Endometrium (tissue), 2 donors: ENCODE measurements around the gene KIFC3.
"Not testable (repeated sequence)": the region's sequence is repeated elsewhere in the genome, so short reads cannot be mapped to it uniquely, and the experiment has no call there.

Experiments used
- FAIRE-seq: peaks from 2 replicates; lab custom pipeline; 2012; peaks lifted over from hg19 to GRCh38; lab: Jason Lieb, UNC
- donor health status: control.
- donor health status: control.

KIFC3 gene

DNA sequence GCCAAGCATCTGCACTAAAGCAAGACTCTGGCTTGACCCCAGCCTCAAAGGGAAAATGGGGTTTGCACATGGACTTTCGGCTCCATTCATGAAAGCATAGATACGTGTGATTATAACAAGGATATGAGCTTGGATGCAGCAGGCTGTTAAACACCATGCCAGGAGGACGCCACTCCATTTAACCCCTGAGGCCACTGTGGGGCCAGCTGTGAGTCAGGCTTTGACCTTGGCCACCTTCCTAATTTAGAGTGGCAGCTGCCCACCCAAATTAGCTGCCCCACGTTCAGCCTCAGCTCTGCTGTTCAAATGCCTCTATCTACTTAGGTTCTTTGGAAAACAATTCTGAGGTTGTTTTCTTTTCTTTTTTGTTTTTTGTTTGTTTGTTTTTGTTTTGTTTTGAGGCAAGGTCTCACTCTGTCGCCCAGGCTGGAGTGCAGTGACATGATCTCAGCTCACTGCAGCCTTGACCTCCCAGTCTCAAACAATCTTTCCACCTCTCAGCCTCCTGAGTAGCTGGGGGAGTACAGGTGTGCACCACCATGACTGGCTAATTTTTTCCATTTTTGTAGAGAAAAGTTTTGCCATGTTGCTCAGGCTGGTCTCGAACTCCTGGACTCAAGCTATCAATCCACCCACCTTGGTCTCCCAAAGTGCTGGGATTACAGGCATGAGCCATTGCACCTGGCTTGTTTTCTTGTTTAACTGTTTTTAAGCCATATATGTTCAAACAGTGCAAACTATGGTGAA is 23.2 kb upstream of the KIFC3 start:
- FAIRE-seq, result no peak

DNA sequence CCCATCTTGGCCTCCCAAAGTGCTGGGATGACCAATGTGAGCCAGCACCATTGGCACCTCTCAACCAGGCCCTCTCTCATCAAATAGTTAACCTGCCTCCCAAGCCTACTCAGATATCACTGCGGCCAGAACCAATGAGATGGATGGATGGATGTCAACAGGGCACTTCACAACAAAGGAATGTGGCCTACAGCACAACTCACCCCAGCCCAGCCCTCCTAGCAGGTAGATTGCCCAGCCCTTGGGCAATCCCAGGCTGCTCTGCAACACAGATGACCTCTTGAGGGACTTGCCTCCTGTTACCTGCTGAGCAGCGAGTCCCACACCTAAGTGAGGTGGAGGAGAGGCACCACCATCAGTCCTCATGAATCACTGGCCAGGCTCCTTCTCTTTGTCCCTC is 22.6 kb upstream of the KIFC3 start:
- FAIRE-seq, result no peak

DNA sequence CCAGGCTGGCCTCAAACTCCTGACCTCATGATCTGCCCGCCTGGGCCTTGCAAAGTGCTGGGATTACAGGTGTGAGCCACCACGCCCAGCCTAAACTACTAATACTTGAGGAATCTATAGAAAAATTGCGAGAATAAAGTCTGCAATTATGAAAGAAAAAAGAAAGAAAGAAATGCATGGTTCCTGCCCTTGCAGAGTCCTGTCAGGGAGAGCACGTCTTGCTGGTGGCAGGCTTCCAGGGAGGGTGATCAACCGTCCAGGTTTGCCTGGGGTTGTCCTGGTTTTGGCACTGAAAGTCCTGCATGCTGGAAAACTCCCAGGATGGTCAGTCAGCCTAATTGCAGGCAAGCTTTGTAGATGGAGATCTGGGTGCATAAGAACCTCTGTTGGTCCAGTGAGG is 21.5 kb upstream of the KIFC3 start:
- FAIRE-seq, result no peak

DNA sequence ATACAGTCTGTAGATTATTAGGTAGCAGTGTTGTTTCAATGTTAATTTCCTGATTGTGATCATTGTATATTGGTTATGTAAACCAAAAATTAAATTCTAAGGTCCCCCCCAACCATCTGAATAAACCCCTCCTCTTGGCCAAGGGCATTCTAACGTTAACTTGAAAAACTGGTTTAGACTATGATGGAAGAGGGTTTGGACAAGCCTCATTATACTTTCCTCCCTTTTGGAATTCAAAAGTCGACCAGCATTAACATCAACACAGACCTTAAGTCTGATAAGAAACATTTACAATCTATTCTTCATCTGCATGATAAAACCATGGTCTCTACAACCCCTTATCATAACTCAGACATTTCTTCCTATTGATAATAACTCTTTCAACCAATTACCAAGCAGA is 20.6 kb upstream of the KIFC3 start:
- no peak for FAIRE-seq

DNA sequence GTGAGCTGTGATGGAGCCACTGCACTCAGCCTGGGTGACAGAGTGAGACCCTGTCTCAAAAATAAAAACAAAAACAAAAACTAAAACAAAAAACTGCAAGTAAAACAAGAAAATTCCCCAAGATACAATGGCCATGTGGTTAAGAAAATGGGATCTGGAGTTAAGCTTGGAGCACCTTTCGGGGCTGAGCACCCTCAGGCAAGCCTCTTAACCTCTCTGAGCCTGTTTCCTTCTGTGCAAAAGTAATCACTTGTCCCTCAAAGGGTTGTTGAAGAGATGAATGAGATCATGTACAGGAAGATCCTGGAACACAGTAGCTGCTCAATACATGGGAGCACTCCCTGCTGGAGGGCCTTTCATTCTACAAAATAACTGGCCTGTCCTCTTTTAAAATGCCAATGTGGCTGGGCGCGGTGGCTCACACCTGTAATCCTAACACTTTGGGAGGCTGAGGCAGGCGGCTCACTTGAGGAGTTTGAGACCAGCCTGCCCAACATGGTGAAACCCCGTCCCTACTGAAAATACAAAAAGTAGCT is 19.8 kb upstream of the KIFC3 start:
- FAIRE-seq, result no peak

DNA sequence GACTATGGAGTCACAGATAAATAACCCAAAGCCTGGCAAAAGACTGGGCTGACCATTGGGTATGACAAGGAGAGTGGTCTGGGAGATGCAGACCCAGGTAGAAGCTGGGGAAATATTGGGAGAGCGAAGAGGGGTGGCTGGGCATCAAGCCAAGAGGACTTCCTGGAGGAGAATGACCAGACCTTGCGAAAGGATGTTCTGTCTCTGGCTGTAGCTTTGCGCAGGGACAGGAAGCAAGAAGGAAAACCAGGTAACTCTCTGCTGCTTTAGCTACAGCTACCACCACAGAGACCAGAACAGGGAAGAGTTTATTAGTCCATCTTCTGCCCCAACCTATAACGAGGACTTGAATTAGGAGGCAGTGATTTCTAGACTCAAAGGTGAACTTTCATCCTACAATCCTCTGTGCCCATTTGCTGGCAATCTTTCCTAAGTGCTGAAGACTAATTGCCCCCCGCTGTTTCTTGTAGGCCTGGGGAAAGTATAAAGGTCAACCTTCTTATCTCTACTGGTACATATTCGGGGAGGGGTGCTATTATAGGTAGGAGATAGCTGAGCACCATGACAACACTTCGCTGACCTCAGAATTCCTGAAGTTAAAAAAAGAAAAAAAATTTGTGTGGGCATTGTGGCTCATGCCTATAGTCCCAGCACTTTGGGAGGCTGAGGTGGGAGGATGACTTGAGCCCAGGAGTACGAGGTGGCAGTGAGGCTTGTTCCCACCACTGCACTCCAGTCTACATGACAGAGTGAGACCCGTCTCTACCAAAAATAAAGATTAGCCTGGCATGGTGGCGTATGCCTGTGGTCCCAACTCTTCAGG is 19.1 kb upstream of the KIFC3 start:
- FAIRE-seq, result no peak

DNA sequence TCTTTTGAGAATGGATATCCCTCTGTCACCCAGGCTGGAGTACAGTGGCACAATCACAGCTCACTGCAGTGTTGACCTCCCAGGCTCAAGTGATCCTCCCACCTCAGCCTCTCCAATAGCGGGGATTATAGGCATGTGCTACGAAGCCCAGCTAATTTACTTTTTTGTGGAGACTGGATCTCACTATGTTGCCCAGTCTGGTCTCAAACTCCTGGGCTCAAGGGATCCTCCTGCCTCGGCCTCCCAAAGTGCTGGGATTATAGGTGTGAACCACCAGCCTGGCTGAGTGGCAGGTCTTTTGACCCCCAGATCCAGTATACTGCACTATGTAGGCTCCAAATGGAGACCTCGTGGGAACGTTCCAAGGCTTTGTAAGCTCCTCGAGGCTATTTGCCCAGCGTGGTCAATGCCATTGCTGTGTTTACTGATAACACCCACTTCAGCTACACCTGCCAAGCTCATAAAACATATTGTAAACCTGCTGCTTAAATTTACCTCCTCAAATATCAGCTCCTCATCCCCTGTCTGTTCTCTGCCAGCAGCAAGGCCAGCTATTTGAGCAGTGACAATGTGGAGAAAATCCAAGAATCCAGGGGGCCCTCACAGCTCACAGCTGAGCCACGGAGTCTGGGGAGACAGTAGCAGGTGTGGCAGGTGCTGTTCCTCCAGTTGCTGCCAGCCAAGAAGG is 16.2 kb upstream of the KIFC3 start:
- FAIRE-seq, result no peak

DNA sequence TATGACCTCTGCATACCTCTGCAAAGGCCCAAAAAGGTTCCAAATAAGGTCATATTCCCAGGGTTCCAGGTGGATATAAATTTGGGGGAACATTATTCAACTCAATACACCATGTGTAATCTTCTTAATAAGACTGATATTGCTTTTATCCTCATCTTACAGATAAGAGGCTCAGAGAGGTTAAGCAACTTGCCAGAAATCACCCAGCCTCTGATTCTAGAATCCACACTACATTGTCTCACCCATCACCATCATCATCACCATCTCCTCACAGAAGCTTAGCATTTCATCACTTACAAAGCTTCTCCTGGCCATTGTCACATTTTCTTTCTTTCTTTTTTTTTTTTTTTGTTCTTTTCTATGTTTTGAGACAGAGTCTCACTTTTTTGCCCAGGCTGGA is 15.4 kb upstream of the KIFC3 start:
- FAIRE-seq, result no peak

DNA sequence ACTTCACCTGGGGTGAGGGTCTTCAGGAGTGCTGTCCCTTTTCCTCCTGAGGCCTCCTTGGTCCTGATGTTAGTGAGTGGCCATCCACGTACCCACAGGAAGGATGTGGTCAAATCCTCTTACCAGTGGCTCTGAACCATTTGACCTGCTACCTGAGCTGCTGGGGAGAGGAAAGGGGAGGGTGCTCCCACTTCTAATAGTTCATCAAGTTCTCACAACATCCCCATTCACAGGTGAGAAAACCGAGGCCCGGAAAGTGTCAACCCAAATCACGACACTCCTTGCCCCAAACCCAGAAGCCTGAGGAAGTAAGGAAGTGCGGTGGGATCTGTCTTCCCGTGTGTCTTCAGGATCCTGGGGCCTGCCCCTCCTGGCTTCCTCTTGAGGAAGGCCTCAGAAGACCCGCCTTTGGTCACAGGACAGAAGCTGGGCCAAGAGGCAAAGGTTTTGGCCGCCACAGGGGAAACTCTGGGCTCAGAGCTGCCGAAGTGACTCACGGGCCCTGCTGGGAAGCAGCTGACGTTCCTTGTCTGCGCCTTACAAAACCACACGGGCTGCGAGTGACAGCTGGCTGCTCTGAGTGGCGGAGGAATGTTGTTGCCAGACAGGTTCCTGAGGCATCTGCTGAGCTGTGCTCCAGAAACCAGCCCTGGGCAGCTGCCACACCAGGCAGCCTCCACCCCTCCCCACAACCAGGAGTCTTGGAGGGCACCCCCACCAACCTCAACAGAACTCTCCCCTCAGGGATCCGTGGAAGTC is 13.9 kb upstream of the KIFC3 start:
- no peak for FAIRE-seq

DNA sequence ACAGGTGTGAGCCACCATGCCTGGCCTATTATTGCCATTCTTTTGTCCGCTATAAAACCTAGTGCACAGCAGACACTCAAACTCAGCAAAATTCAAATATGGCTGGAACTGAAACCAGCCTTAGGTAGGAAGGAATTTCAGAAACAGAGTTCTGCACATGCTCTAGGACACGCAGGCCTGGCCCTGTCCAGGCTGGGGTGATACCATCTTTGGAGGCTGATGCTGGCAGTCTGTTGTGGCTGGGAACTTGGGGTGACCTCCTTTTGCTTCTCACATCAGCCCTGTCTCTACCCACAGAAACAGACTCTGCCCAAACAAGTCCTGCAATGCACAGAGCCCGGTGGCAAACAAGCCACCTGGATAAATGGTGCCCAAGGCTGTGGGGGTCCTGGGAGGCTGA is 12.6 kb upstream of the KIFC3 start:
- FAIRE-seq, result no peak

DNA sequence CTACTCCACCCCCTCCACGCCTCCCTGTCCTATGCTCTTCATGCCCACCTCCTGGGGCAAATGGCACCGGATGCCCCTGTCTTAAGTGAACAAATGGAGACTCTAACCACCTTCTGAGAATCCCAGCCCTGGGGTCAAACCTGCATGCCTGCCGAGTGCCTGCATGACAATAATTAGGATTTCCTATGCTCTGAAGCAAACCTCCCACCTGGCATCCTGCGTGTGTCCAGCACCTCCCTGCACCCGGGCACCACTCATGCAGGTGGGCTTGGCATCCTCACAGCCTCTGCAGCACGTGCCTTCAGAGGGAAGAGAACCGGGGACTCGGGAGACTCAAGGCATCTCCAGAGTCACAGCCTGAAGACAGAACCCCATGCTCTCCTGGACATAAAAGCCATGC is 11.2 kb upstream of the KIFC3 start:
- no peak for FAIRE-seq

DNA sequence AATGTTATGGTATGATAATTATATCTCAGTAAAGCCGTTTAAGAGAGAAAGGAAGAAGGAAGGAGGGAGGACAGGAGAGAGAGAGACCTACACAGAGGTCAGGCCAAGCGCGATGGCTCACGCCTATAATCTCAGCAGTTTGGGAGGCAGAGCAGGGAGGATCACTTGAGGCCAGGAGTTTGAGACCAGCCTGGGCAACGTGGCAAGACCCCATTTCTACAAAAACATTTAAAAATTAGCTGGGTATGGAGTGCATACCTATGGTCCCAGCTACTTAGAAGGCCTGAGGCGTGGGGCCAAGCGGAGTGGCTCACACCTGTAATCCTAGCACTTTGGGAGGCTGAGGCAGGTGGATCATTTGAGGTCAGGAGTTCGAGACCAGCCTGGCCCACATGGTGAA is 9.0 kb upstream of the KIFC3 start:
- not testable (repeated sequence) for FAIRE-seq

DNA sequence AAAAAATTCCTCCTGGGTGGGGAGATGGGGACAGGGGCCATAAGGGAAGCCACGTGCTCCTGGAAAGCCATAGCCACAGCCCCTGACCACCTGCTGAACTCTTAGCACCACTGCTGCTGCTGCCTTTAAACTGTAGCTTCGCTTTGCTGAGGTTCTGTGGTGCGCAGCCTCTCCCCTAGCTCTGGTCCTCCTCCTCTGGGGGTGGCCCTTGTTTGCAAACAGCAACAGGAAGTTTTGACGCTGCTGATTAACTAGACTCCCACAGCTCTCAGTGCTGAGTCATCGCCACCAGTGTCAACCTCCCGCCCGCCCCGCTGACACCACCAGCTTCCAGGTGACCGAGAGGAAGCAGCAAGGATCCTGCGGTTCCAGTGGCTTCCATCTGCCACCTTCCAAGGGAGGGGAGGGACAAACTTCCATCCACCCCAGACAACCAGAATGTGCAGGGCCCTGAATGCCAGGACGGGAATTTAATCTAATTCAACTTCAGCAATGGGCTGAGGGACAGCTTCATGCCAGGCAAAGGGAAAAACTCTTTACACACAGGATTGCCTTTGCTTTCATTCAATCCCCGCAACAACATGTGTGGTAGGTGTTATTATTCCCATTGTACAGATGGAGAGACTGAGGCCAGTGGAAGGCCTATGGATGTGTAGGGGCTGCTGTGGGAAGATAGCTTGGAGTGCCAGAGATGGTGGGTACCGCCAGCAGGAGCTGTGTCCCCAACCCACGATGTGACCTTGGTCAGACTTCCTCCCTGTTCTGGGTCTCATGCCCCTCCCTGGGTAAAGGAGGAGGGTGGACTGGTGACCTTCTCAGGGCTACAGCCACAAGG is 8.1 kb upstream of the KIFC3 start:
- FAIRE-seq, result no peak

DNA sequence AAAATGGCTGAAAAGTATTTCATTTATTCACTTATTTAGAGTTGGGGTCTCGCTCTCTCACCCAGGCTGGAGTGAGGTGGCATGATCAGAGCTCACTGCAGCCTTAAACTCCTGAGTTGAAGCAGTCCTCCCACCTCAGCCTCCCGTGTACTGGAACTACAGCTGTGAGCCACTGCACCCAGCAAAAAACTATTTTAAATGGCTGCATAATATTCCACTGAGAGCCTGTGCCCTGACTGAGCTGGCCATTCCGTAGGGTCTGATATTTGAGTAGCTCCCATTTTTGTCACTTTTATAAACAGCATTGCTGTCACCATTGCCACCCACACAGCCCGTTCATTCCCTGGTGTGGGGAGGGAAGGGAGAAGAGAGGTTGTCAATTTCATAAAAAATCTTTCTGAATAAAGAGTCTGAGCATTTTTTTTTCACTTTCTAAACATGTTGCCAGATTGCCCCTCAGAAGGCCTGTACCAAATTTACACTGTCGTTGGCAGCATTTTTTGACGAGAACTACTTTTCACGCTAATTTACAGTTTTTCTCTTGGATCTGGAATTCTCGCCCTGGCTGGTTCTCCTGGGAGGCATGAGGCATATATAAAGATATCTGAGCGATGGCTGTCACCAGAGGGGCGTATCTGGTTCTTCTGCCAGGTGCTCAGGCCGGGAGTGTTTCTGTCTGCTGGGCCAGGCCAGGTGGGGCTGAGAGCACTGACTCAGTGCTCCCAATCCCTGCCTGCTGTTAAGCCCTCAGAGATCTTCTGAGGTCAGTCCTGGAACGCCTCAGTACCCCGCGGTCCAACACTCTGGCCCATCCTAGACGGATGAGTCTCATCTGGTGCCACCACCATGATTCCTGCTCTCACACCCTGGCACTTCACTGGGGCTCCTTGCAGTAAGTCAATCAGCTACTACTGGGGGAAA is 7.2 kb upstream of the KIFC3 start:
- FAIRE-seq, result no peak

DNA sequence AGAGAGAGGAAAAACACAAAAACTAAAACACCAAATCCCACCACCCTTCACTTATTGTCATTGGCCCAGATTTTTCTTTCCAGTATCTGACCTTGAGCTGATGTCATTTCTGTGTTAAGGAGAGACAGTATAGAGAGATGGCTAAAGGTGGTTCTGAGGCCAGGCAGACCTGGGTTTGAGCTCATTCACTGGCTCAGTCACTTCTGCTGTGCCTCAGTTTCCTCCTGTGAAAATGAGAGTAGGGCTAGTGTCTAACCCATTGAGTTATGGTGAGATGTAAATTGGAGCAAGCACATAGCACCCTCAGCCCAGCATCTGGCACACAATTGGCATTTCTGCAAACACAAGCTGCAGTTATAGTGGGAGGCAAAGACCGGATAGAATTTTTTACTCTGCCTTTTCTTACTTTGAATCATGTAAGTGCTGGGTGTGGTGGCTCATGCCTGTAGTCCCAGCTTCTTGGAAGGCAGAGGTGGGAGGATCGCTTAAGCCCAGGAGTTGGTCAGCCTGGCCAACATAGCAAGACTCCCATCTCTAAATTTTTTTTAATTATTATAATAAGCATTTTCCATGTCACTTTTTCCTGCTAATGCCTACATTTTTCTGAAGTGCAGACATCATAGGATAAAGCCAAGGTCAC is 6.4 kb upstream of the KIFC3 start:
- no peak for FAIRE-seq

DNA sequence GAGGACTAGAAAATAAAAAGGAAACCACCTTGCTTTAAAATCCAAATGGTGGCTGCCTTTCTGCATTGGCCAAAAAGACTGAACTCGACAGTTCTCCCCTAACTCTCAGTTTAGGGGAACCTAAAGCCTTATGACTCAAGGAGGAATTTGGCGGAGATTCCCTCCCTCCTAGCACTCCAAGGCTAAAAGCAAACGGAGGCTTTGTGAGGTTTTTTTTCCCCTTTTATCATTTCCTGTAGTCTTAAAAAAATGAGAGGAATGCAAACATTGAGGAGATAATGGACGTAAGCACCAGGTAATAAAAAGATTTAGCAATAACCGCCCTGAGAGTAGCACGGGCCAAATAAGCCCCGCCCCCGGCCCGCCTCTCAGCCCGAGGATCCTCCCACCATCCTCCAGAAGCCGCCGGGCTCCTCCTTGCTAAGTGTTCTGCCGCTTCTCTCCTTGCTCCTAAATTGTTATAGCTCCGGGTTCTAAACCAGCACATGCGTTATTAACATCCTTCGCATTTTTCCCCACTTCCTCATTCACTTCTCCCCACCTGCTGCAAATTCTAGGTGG is 5.8 kb upstream of the KIFC3 start:
- peak; percentile 46 for FAIRE-seq

DNA sequence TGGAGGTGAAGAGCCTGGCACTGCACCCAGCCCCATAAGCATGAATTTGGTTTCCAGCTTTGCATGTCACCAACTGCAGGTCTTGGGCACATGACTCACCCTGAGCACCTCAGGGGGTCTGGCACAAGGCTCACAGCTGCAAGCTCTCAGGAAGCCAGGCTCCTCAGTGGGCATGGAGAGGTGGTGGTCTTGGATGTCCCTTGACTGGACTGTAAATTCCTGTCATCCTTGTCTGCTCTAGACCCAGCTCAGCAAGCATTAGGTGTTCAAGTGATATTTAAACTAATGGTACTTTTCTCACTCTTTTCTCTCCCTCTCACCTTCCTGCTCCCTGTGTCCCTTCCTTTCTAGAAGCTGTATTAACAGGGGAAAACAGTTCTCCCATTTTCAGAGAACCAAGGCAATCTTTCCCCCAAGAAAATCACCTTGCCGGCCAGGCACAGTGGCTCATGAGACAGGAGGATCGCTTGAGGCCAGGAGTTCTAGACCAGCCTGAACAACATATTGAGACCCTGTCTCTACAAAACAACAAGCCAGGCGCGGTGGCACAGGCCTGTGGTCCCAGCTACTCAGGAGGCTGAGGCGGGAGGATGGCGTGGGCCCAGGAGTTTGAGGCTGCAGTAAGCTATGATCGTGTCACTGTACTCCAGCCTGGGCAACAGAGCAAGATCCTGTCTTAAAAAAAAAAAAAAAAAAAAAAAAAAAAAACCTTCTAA is 5.1 kb upstream of the KIFC3 start:
- no peak for FAIRE-seq

DNA sequence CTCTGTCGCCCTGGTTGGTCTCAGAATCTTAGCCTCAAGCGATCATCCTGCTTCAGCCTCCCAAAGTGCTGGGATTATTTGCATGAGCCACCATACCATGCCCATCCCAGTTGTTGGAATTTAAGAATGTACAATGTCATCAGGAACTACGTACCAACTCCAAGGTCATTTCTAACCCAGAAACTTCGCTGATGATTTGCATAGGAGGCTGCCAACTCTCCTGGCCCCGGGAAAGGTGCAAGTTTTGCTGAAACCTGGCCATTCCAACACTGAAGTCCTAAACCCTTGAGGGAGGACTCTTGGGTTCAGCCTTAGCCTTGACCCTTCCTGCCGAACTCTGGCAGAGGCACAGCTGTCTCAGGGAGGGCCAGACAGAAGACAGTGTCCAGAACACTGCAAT is 2.9 kb upstream of the KIFC3 start:
- no peak for FAIRE-seq
